GM12878 (cell line): ENCODE measurements around the gene PLAGL1. TPM values are rescaled to one million over a fixed set of nuclear protein-coding genes. Genes with fewer than 3 reads are reported as not detected.

Experiments used
- ATAC-seq: fragments of 200-7000 bp; cut with Tn5 transposase; 3 replicates; pipeline ENCODE4 v1.9.1; 2020; ENCODE audit warnings: mild to moderate bottlenecking, moderate library complexity
- BruUV-seq: library from RNA; stranded (reverse); fragments of 400-500 nt; replicated peaks from 2 replicates; lab custom pipeline; 2021; lab: Mats Ljungman, UMichigan
- CTCF ChIA-PET: fragments of 300-600 bp; sonication (Branson Sonifier 250); formaldehyde crosslinking; extraction: SDS; loops from one replicate; lab custom pipeline; 2021; ENCODE audit warnings: inconsistent platforms; lab: Yijun Ruan, JAX
- POLR2A ChIA-PET: fragments of 350-600 bp; formaldehyde crosslinking; extraction: SDS; loops from one replicate; lab custom pipeline; 2021; ENCODE audit warnings: inconsistent platforms; lab: Charles Lee
- RAD21 ChIA-PET: fragments of 300-600 bp; sonication (Branson Sonifier 250); formaldehyde crosslinking; loops from one replicate; lab custom pipeline; 2023; ENCODE audit warnings: antibody characterized with exemption; ENCODE audit not compliant: unreplicated experiment; lab: Charles Lee
- SMC1A ChIA-PET: fragments of 300-600 bp; sonication (Branson Sonifier 250); formaldehyde crosslinking; loops from one replicate; lab custom pipeline; 2023; ENCODE audit not compliant: unreplicated experiment, uncharacterized antibody; lab: Charles Lee
- DNase-seq: peaks from one replicate; pipeline ENCODE4 v3.0.0-alpha.2; 2011; ENCODE audit warnings: low read depth, low spot score
- FAIRE-seq: peaks from 3 replicates; lab custom pipeline; 2011; peaks lifted over from hg19 to GRCh38; lab: Jason Lieb, UNC
- H2AFZ ChIP-seq: 2 replicates; pipeline ENCODE4 v1.6.0; 2011; ENCODE audit warnings: low read depth, low read length, control low read depth; ENCODE audit not compliant: control insufficient read depth
- H3K27ac ChIP-seq: 2 replicates; pipeline ENCODE4 v1.5.1; 2011; ENCODE audit warnings: control low read depth; ENCODE audit not compliant: control insufficient read depth, insufficient read depth
- H3K27me3 ChIP-seq, 2 experiments: replicated peaks in 1 of 2; 2 replicates each; pipeline versions ENCODE4 v1.6.0 to v1.6.1; 2011; ENCODE audit warnings: low read length in 1 of 2; ENCODE audit not compliant: control insufficient read depth in 2 of 2, insufficient read depth in 2 of 2
- H3K36me3 ChIP-seq, 2 experiments: 2 replicates each; pipeline ENCODE4 v1.5.1; 2011; ENCODE audit warnings: low read length in 1 of 2; ENCODE audit not compliant: control insufficient read depth in 2 of 2, insufficient read depth in 2 of 2
- H3K4me1 ChIP-seq: 2 replicates; pipeline ENCODE4 v1.6.1; 2011; ENCODE audit warnings: mild to moderate bottlenecking, low read length, moderate library complexity, mixed read lengths; ENCODE audit not compliant: control insufficient read depth, insufficient read depth
- H3K4me2 ChIP-seq: 2 replicates; pipeline ENCODE4 v1.6.0; 2011; ENCODE audit warnings: control low read depth; ENCODE audit not compliant: control insufficient read depth, insufficient read depth
- H3K4me3 ChIP-seq: fragments of 200-600 bp; sonication (generic); 2 replicates; pipeline ENCODE4 v1.5.1; 2016
- H3K79me2 ChIP-seq: 2 replicates; pipeline ENCODE4 v1.6.0; 2011; ENCODE audit warnings: low read length; ENCODE audit not compliant: control insufficient read depth, insufficient read depth
- H3K9ac ChIP-seq: 2 replicates; pipeline ENCODE4 v1.8.0; 2011; ENCODE audit warnings: low read length, control low read depth, mixed read lengths; ENCODE audit not compliant: control insufficient read depth, insufficient read depth
- H3K9me3 ChIP-seq: replicated peaks from 3 replicates; pipeline ENCODE4 v1.5.1; 2011; ENCODE audit warnings: mild to moderate bottlenecking, low read length; ENCODE audit not compliant: control insufficient read depth, insufficient read depth
- H4K20me1 ChIP-seq: 2 replicates; pipeline ENCODE4 v1.6.0; 2011; ENCODE audit not compliant: control insufficient read depth, insufficient read depth
- BCL11A ChIP-seq: IDR thresholded peaks from 2 replicates; pipeline ENCODE4 v1.6.1; 2011; ENCODE audit warnings: low read depth, low read length
- CREB1 ChIP-seq: IDR thresholded peaks from 2 replicates; pipeline ENCODE4 v1.6.1; 2012; ENCODE audit warnings: low read depth, mild to moderate bottlenecking, inconsistent platforms
- DPF2 ChIP-seq: fragments of 450-650 bp; IDR thresholded peaks from 2 replicates; pipeline ENCODE4 v1.6.1; 2017; ENCODE audit warnings: mild to moderate bottlenecking
- ETV6 ChIP-seq, 2 experiments: fragments of 450-650 bp in 1 of 2; IDR thresholded peaks in 1 of 2; conservative IDR thresholded peaks in 1 of 2; 2 replicates each; pipeline ENCODE4 v1.6.1; 2014; ENCODE audit warnings: antibody characterized with exemption in 1 of 2, borderline replicate concordance in 1 of 2, low read depth in 1 of 2, mild to moderate bottlenecking in 1 of 2, moderate library complexity in 1 of 2
- KLF5 ChIP-seq: fragments of 450-650 bp; IDR thresholded peaks from 2 replicates; pipeline ENCODE4 v1.6.1; 2014; ENCODE audit warnings: mild to moderate bottlenecking; ENCODE audit not compliant: partially characterized antibody
- MTA2 ChIP-seq: fragments of 450-650 bp; IDR thresholded peaks from 2 replicates; pipeline ENCODE4 v1.6.1; 2016; ENCODE audit warnings: low read depth, mild to moderate bottlenecking, moderate library complexity
- NRF1 ChIP-seq: conservative IDR thresholded peaks from 2 replicates; pipeline ENCODE4 v1.6.1; 2011; ENCODE audit warnings: mild to moderate bottlenecking, low read depth, low read length, improper control_type of control experiment
- SREBF1 ChIP-seq: IDR thresholded peaks from 2 replicates; pipeline ENCODE4 v1.6.1; 2012; ENCODE audit warnings: mild to moderate bottlenecking, low read length
- STAT1 ChIP-seq: fragments of 450-650 bp; conservative IDR thresholded peaks from 2 replicates; pipeline ENCODE4 v1.6.1; 2014; ENCODE audit warnings: antibody characterized with exemption, mild to moderate bottlenecking
- TCF7 ChIP-seq: IDR thresholded peaks from 2 replicates; pipeline ENCODE4 v1.6.1; 2014; ENCODE audit warnings: antibody characterized with exemption, borderline replicate concordance
- ZBED1 ChIP-seq: IDR thresholded peaks from 2 replicates; pipeline ENCODE4 v1.6.1; 2016; ENCODE audit warnings: borderline replicate concordance
- WGBS: methylation state at CpG from one replicate; pipeline ENCODE4 v1.1.6; 2016; ENCODE audit warnings: low lambda C conversion rate; ENCODE audit not compliant: insufficient replicate concordance, insufficient coverage; ENCODE audit errors: missing lambda C conversion rate; 5-methylcytosine and 5-hydroxymethylcytosine counted together
- in situ Hi-C: fragments of 300-500 bp; cut with MboI; formaldehyde crosslinking; loops from 9 replicates; pipeline ENCODE4 v1.14.3; 2018; ENCODE audit warnings: mixed read lengths
- intact Hi-C: fragments of 100-400 bp; cut with micrococcal nuclease; formaldehyde crosslinking; loops from one replicate; pipeline ENCODE4 v1.14.2; 2022; ENCODE audit not compliant: unreplicated experiment
- polyA plus RNA-seq, 11 experiments: library from polyadenylated mRNA; depleted of rRNA in 4 of 11; unstranded in 6 of 11; stranded (reverse) in 5 of 11; fragments of >200 nt; fragmentation: Nextera tagmentation in 4 of 11; fragmentation: Illumina TruSeq in 1 of 11; extraction: Ambion mirVana in 4 of 11; extraction: Trizol in 1 of 11; gene quantifications; 1 replicate in 1 of 11; 2 replicates in 10 of 11; pipeline versions ENCODE4 v1.2.1 to v1.2.3, GENCODE V29; 2011 to 2016; ENCODE audit warnings: inconsistent platforms in 2 of 11, missing spikeins in 2 of 11, low read depth in 1 of 11
- total RNA-seq, 4 experiments: library from RNA; depleted of rRNA in 3 of 4; stranded (reverse); fragments of >200 nt in 3 of 4; fragmentation: Illumina TruSeq in 1 of 4; extraction: Trizol in 1 of 4; gene quantifications; 2 replicates each; pipeline versions ENCODE4 v1.2.1 to v1.2.3, GENCODE V29; 2013 to 2021

PLAGL1 gene
- total and polyA plus RNA-seq, 10 of the 15 experiments (the other 5 are each of a cell fraction or from before 2014, with no cell fraction given) = 2.6 to 19.1 (median 5.7) TPM

- no peak for TF ChIP-seq BCL11A
- TF ChIP-seq NRF1 = no peak
- no peak for TF ChIP-seq MTA2
- TF ChIP-seq CREB1 = no peak
- TF ChIP-seq ZBED1 = no peak
- no peak for TF ChIP-seq ETV6 (conservative IDR thresholded peaks at IDR 0.05 in 1 of 2, IDR thresholded peaks at IDR 0.05 in 1 of 2; ENCODE audit: borderline replicate concordance in 1 of 2, low read depth in 1 of 2)
- TF ChIP-seq SREBF1 = no peak
Observed at GRCh38 chr6:143952947-143953701, 54.9 kb downstream of the PLAGL1 start (continued).

- no peak overlapping the region for H3K9ac ChIP-seq
- H3K9me3 ChIP-seq = no peaks in the 10 kb centered on the region
- POLR2A ChIA-PET = no interaction called here
- in situ Hi-C loops = no loop called here
- DNase-seq = no peak
- H3K4me3 ChIP-seq = no peak overlapping the region
- no peaks in the 10 kb centered on the region for H4K20me1 ChIP-seq
- SMC1A ChIA-PET = interaction anchor here (3.3 kb wide), 1 partner anchor 9 kb away, joined by 12 read pairs; no protein-coding TSS in a partner anchor
- RAD21 ChIA-PET = no interaction called here
- TF ChIP-seq KLF5 (no peak), DPF2 (no peak), STAT1 (no peak), TCF7 (no peak)
- TF ChIP-seq, all 136 proteins: peak for 0
- no peaks in the 10 kb centered on the region for H3K79me2 ChIP-seq
- intact Hi-C loops = no loop called here
- CTCF ChIA-PET = interaction anchor here (0.5 to 4.6 kb wide), 3 partner anchors 12 to 137 kb away, joined by 3 to 35 read pairs (median 12); no protein-coding TSS in a partner anchor
- H3K4me2 ChIP-seq = no peak overlapping the region
- H3K4me1 ChIP-seq = no peaks in the 10 kb centered on the region; the same call in 1 of the 2 replicates
- H3K27ac ChIP-seq = no peak overlapping the region
- no peaks in the 10 kb centered on the region; a peak in 1 of 4 replicates for H3K36me3 ChIP-seq
- ATAC-seq (no peak), FAIRE-seq (no peak)
- H3K27me3 ChIP-seq = no peaks in the 10 kb centered on the region
- BruUV-seq = no TSS peak
- WGBS = 55% methylated on average over 9 of the region's 9 CpGs
- H2AFZ ChIP-seq = no peak overlapping the region
Observed at GRCh38 chr6:143952060-143952778, 55.8 kb downstream of the PLAGL1 start.
